Fibroblast of lung (primary cell): ENCODE measurements around the gene YES1. TPM values are rescaled to one million over a fixed set of nuclear protein-coding genes. Genes with fewer than 3 reads are reported as not detected.
A peak's percentile ranks its signal among the peaks of the same experiment; 100 is the strongest.

Source experiments
- DNase-seq, 2 donors: peaks; one replicate each; pipeline versions ENCODE4 v3.0.0 to v3.0.0-alpha.2; 2010; ENCODE audit warnings: low read depth in 2 of 2
- H2AFZ ChIP-seq: 2 replicates; pipeline ENCODE4 v1.5.1; 2012; ENCODE audit warnings: low read length, control low read depth, inconsistent platforms
- H3K27ac ChIP-seq: 2 replicates; pipeline ENCODE4 v1.5.1; 2011; ENCODE audit warnings: low read length, control low read depth; ENCODE audit not compliant: insufficient read depth
- H3K27me3 ChIP-seq: 2 replicates; pipeline ENCODE4 v1.5.1; 2011; ENCODE audit warnings: mild to moderate bottlenecking, low read length; ENCODE audit not compliant: control insufficient read depth, insufficient read depth
- H3K36me3 ChIP-seq: 2 replicates; pipeline ENCODE4 v1.5.1; 2011; ENCODE audit warnings: low read length; ENCODE audit not compliant: control insufficient read depth, insufficient read depth
- H3K4me1 ChIP-seq: 2 replicates; pipeline ENCODE4 v1.5.1; 2011; ENCODE audit warnings: low read length; ENCODE audit not compliant: control insufficient read depth, insufficient read depth; ENCODE audit errors: extremely low read depth
- H3K4me2 ChIP-seq: 2 replicates; pipeline ENCODE4 v1.5.1; 2011; ENCODE audit warnings: low read length, control low read depth; ENCODE audit not compliant: insufficient read depth; ENCODE audit errors: extremely low read depth
- H3K4me3 ChIP-seq, 4 experiments: fragments of 200-600 bp in 1 of 4; sonication (generic) in 1 of 4; replicated peaks in 1 of 4; 2 replicates each; pipeline ENCODE4 v1.5.1; 2011 to 2016; ENCODE audit warnings: low read length in 4 of 4, low read depth in 3 of 4, mild to moderate bottlenecking in 3 of 4, control low read depth in 2 of 4, inconsistent platforms in 1 of 4, mixed read lengths in 1 of 4; ENCODE audit not compliant: insufficient read depth in 1 of 4; ENCODE audit errors: control extremely low read depth in 1 of 4
- H3K79me2 ChIP-seq: 2 replicates; pipeline ENCODE4 v1.5.1; 2012; ENCODE audit warnings: mild to moderate bottlenecking, low read length, inconsistent platforms; ENCODE audit not compliant: control insufficient read depth, insufficient read depth
- H3K9ac ChIP-seq: 2 replicates; pipeline ENCODE4 v1.5.1; 2011; ENCODE audit warnings: mild to moderate bottlenecking, low read length, control low read depth; ENCODE audit not compliant: insufficient read depth
- H3K9me3 ChIP-seq: 2 replicates; pipeline ENCODE4 v1.5.1; 2012; ENCODE audit warnings: low read depth, low read length; ENCODE audit not compliant: control insufficient read depth, insufficient read depth
- H4K20me1 ChIP-seq: 2 replicates; pipeline ENCODE4 v1.5.1; 2011; ENCODE audit warnings: low read length; ENCODE audit not compliant: control insufficient read depth, insufficient read depth; ENCODE audit errors: extremely low read depth
- CTCF ChIP-seq, 2 donors: IDR thresholded peaks in 1 of 2; conservative IDR thresholded peaks in 1 of 2; 1 replicate in 1 of 2; 2 replicates in 1 of 2; pipeline ENCODE4 v1.5.1; 2011 to 2012; ENCODE audit warnings: low read length in 2 of 2, control low read depth in 1 of 2, inconsistent platforms in 1 of 2, low read depth in 1 of 2, mild to moderate bottlenecking in 1 of 2
- EZH2 ChIP-seq: IDR thresholded peaks from 2 replicates; pipeline ENCODE4 v1.5.1; 2012; ENCODE audit warnings: low read length, control low read depth, mild to moderate bottlenecking; ENCODE audit errors: missing control alignments
- polyA plus RNA-seq, 2 donors: library from polyadenylated mRNA; depleted of rRNA in 1 of 2; stranded (reverse) in 1 of 2; unstranded in 1 of 2; fragments of >200 nt; gene quantifications; 2 replicates each; pipeline ENCODE4 v1.2.1, GENCODE V29; 2011 to 2012; ENCODE audit warnings: missing spikeins in 1 of 2
- total RNA-seq: library from RNA; depleted of rRNA; stranded (reverse); fragments of >200 nt; gene quantifications from 2 replicates; pipeline ENCODE4 v1.2.1, GENCODE V29; 2014

YES1 gene
- total and polyA plus RNA-seq, 2 donors (not counting 1 experiment from before 2014, with no cell fraction given): 26.6 to 49.5 TPM

DNA sequence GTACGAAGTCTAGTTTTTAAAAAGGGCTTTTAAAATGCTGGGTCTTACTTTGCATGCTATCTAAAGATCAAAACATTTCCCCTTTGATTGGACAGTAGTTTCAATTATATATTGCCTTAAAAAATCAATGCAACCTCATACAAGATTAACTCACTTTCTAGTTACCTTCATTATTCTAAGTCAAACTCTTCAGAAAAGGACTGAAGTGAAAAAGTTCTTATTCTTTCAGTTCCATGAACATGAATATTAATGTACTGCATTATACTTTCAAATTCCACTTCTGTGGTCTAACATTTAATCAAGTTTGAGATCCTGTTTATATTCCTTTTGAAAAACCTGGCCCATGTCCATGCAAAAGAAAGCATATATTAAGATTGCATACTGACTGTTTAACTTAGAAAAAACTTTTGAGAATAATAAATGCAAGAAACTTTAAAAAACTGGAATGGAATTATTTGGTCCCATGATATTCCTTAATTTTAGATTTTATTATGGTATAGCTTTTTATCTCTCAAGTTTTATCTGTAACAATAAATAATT lies 88.4 kb downstream of the YES1 start:
- Histone ChIP-seq H3K9ac (no peak overlapping the region), H3K36me3 (no peaks in the 10 kb centered on the region), H2AFZ (no peak overlapping the region), H3K79me2 (no peaks in the 10 kb centered on the region), H3K27me3 (no peaks in the 10 kb centered on the region), H3K4me1 (no peaks in the 10 kb centered on the region), H3K4me2 (no peak overlapping the region), H3K4me3 (no peak overlapping the region), H3K27ac (no peak overlapping the region), H3K9me3 (no peaks in the 10 kb centered on the region), H4K20me1 (no peaks in the 10 kb centered on the region)
- no peak for TF ChIP-seq CTCF (conservative IDR thresholded peaks at IDR 0.05 in 1 of 2, IDR thresholded peaks at IDR 0.05 in 1 of 2; ENCODE audit: low read depth in 1 of 2, low read length in 2 of 2)
- TF ChIP-seq EZH2: no peak
- DNase-seq: peak in 1 of 2 donors; percentile 10

DNA sequence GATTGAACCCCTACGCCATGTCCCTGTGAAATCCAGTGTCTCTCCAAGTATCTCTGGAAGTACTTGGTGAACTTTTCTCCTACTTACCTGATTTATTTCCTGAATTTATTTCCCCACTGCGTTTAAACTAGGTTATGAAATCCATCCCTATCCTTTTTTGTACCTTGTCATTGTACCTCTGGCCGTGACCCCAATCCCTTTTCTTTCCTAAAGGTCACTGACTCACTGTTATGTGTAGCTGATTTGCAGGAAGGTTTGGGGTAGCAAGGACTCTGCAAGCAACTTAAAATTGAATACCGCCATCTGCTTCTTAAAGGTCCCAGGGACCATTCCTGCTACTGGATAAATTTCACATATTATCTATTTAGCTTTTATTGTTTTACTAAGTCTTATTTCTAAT lies 95.0 kb downstream of the YES1 start:
- no peak for TF ChIP-seq CTCF (conservative IDR thresholded peaks at IDR 0.05 in 1 of 2, IDR thresholded peaks at IDR 0.05 in 1 of 2; ENCODE audit: low read depth in 1 of 2, low read length in 2 of 2)
- no peak for TF ChIP-seq EZH2
- no peaks in the 10 kb centered on the region for H3K9me3 ChIP-seq
- no peaks in the 10 kb centered on the region for H3K27me3 ChIP-seq
- H3K79me2 ChIP-seq: no peaks in the 10 kb centered on the region
- H3K4me3 ChIP-seq: no peak overlapping the region
- DNase-seq: no peak
- H2AFZ ChIP-seq: no peak overlapping the region
- no peaks in the 10 kb centered on the region for H4K20me1 ChIP-seq
- no peak overlapping the region for H3K4me2 ChIP-seq
- H3K4me1 ChIP-seq: no peaks in the 10 kb centered on the region
- no peak overlapping the region for H3K27ac ChIP-seq
- no peak overlapping the region for H3K9ac ChIP-seq
- H3K36me3 ChIP-seq: no peaks in the 10 kb centered on the region

GRCh38 chr18:715626-716025 lies 96.4 kb downstream of the YES1 start:
- H3K36me3 ChIP-seq: no peaks in the 10 kb centered on the region
- no peaks in the 10 kb centered on the region for H3K27me3 ChIP-seq
- H2AFZ ChIP-seq: no peak overlapping the region
- TF ChIP-seq EZH2 (no peak), CTCF (conservative IDR thresholded peaks at IDR 0.05 in 1 of 2, IDR thresholded peaks at IDR 0.05 in 1 of 2; ENCODE audit: low read depth in 1 of 2, low read length in 2 of 2) (no peak)
- no peaks in the 10 kb centered on the region for H3K4me1 ChIP-seq
- no peaks in the 10 kb centered on the region for H3K79me2 ChIP-seq
- no peak overlapping the region for H3K4me2 ChIP-seq
- no peaks in the 10 kb centered on the region for H4K20me1 ChIP-seq
- no peak overlapping the region for H3K9ac ChIP-seq
- H3K4me3 ChIP-seq: no peak overlapping the region
- no peak overlapping the region for H3K27ac ChIP-seq
- peak; percentile 75 to 80 for DNase-seq
- H3K9me3 ChIP-seq: no peaks in the 10 kb centered on the region
